ENCODE results near the gene GTSF1L.

DNA sequence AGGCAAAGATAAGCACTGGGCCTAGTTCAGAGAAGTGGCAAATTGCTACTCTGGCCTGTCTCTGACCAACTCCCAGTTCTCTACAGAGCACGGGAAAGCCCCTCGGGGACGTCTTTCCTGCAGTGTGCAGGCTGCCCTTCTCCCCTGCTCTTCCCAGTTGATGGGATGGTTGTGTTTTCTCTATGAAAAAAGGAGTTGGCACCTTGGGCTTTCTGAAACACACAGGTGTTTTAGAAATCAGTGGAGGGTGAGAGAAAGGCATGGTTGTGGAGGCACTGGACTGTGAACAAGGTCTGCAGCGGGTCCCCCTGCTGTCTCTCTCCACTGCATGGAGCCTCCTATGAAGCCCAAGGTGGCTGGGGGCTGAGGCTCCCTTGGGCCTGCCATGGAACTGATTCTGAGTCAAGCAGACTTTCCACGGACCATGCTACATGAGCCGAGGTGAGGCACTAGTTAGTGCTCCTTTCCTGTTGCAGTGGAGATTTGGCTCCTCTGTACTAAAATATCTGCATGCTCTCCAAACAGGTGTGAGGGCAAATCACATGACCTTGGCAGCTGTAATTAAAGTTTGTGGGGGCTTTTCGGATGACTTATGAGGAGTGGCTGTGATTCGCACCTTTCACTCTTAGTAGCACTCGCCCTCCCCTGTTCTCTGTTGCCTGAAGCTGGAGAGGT, 16.3 kb downstream of the GTSF1L start:
- TF ChIP-seq, protein P1, sequence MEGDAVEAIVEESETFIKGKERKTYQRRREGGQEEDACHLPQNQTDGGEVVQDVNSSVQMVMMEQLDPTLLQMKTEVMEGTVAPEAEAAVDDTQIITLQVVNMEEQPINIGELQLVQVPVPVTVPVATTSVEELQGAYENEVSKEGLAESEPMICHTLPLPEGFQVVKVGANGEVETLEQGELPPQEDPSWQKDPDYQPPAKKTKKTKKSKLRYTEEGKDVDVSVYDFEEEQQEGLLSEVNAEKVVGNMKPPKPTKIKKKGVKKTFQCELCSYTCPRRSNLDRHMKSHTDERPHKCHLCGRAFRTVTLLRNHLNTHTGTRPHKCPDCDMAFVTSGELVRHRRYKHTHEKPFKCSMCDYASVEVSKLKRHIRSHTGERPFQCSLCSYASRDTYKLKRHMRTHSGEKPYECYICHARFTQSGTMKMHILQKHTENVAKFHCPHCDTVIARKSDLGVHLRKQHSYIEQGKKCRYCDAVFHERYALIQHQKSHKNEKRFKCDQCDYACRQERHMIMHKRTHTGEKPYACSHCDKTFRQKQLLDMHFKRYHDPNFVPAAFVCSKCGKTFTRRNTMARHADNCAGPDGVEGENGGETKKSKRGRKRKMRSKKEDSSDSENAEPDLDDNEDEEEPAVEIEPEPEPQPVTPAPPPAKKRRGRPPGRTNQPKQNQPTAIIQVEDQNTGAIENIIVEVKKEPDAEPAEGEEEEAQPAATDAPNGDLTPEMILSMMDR (IDR thresholded peaks at IDR 0.05; ENCODE audit: low read depth, low read length), result no peak
- TF ChIP-seq POLR2A (IDR thresholded peaks at IDR 0.05; ENCODE audit: extremely low read depth, insufficient read length), result no peak

Measured in NB4 (cell line).